NCI-H345 treated with DMSO at 0.1 percent for 48 hours (cell line): Measurements from ENCODE around the gene TMEM181.
"Not testable (repeated sequence)": the region's sequence is repeated elsewhere in the genome, so short reads cannot be mapped to it uniquely, and the experiment has no call there.

Experiments used
- DNase-seq: peaks from one replicate; lab custom pipeline; 2025; ENCODE audit not compliant: unreplicated experiment; lab: John Stamatoyannopoulos, UW

The TMEM181 gene

GRCh38 chr6:158593670-158594069 lies 33.8 kb downstream of the TMEM181 start:
- DNase-seq, result no peak

GRCh38 chr6:158595223-158595622 lies 35.3 kb downstream of the TMEM181 start:
- DNase-seq, result no peak

DNA sequence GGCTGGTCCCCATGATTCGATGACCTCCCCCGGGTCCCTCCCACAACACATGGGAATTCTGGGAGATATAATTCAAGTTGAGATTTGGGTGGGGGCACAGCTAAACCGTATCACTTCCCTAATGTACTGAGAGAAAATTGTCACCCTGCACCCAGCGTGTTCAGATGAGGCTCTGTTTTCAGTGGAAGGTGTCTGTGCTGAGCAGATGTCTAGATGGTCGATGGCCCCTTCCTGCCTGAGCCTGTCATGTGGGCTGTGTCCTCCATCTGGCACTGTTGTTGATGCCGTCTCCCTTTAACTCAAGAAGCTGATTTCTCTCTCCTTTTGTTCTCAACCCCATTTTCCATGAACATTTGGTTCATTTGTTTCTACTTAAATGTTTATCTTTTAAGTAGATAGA lies 37.0 kb downstream of the TMEM181 start:
- DNase-seq, result no peak

DNA sequence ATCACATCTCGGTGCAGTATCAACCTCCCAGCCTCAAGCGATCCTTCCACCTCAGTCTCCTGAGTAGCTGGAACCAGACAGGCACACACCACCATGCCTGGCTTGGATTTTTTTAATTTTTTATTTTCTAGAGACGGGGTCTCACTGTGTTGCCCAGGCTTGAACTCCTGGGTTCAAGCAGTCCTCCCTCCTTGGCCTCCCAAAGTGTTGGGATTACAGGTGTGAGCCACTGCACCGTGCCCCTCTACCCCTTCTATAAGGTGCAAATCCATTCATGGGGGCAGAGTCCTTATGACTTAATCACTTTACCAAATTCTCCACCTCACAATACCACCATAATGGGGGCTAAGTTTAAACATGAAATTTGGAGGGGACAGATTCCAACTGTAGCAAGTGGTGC lies 37.7 kb downstream of the TMEM181 start:
- DNase-seq, result no peak

DNA sequence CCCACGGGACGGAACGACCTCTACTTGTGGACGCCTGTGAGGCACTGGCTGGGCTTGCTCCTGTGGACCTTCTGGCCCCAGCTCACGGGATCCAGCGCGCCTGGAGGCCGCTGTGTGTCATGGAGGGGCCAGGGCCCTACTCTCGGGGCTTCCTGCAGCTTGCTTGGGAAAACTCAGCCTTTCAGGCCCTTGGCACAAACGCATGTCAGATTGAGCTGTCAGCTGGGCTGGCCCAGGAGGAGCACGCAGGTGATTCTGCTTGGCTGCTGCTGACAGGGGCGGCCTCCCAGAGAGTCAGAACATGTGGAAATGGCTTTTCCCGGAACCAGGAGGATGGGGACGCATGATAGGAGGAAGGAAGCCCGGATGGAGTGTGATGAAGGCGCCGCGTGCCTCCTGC lies 39.7 kb downstream of the TMEM181 start:
- DNase-seq, result no peak

DNA sequence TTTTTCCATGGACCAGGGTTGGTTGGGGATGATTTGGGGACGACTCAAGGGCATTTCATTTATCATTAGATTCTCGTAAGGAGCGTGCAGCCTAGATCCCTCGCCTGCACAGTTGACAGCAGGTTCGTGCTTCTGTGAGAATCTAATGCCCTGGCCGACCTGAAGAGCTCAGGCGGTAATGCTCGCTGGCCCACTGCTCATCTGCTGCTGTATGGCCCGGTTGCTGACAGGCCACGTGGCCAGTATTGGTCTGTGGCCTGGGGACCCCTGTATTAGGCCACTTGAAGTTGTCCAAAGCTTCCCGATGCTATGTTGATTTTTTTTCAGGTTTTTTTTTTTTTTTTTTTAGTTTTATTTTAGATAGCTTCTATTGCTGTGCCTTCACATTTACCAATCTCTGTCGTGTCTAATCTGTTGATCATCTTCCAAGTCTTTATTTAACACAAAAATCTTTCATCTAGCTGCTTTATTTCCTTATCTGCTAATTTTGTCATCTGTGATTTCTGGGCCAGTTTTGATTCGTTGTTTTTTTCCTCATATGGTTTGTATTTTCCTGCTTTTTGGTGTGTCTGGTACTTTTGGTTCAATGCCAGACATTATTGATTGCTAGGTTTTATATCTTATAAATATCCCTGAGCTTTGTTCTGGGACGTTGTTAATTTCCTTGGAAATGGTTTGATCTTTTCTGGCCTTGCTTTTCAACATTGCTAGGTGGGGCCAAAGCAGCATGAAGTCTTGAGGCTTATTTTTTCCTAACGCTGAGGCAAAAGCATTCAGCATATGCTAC lies 43.6 kb downstream of the TMEM181 start:
- DNase-seq, result no peak

GRCh38 chr6:158604048-158604406 lies 44.1 kb downstream of the TMEM181 start:
- DNase-seq, result no peak

- peak; percentile 44 for DNase-seq
Measured at GRCh38 chr6:158605266-158605878, 45.5 kb downstream of the TMEM181 start.

- not testable (repeated sequence) for DNase-seq
Measured at GRCh38 chr6:158606011-158606410, 46.1 kb downstream of the TMEM181 start.

DNA sequence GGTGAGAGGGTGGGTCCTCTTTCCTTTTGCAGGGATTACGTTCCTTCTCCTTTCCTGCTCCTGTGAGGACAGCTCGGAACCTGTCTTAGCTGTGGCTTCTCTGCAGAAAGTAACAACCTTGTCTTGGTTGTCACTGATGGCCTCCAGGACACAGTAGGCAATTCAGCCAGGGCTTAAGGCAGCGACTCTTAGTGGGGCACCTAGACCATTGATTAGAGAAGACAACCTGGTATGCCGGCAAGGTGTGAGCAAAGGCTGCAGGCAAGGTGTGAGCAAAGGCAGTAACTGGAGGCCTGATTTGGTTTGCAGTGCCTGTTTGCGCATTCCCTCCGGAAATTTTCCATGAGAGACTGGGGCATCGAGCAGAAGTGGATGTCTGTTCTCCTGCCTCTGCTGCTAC lies 47.0 kb downstream of the TMEM181 start:
- DNase-seq, result no peak

GRCh38 chr6:158607411-158608170 lies 47.7 kb downstream of the TMEM181 start:
- DNase-seq, result no peak

- no peak for DNase-seq
Measured at GRCh38 chr6:158608221-158608620, 48.3 kb downstream of the TMEM181 start.

GRCh38 chr6:158609455-158610155 lies 49.7 kb downstream of the TMEM181 start:
- DNase-seq, result no peak

GRCh38 chr6:158610319-158610968 lies 50.6 kb downstream of the TMEM181 start:
- no peak for DNase-seq

DNA sequence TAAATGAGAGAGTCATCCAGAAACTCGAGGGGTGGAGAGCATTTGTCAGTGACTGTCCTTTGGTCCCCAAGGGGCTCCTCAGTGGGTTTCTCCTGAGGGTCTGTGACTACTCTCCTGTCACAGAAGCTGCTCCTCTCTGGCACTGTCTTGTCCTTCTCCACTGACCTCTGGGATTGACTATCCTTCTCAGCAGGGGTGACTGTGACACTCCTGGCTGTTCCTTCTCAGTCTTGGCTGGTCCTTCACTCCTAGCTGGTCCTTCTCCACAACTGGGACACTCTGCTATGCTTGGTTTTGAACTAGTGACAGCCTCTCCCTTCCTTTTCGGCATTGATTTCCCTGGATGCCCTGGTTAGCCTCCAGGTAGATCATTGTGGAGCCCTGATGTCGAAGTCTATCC lies 51.1 kb downstream of the TMEM181 start:
- no peak for DNase-seq

DNA sequence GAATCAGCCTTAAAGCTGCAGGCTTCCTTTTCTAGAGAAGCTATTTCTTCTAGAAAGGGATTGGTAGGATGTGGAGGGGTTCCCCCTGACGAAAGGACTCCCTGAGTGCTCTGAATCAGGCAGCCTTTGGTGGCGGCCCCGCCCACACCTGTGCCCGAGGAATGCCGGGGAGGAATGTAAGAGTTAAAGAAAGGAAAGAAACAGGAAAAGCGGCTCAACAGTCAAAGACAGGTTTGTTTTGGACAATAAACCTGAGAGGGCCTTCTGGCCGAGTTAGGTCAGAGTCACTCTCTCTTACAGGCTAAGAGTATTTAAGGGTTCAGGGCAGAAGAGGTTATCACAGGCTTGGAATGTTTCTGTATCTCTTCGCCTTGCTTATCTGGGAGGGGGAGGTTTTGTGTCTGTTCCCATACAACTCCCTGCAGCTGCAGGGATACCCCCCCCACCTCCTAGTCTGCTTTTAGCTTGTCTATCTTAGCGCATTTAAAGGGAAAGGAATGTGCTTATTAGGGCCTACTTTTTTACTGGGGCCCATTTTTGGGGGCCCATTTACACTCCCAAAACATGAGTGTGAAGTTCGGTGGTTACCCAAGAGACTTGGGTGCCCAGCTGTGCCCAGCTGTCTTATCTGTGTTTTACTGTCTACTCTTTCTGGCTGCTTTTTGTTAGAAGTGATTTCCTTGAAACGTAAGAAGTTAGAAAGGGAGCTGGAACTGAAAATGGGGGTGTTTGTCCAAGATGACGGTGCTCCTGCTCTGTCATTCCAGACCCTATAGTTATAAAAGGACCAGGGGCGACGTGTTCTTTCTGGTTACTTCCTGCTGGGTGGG lies 51.9 kb downstream of the TMEM181 start:
- no peak for DNase-seq

DNA sequence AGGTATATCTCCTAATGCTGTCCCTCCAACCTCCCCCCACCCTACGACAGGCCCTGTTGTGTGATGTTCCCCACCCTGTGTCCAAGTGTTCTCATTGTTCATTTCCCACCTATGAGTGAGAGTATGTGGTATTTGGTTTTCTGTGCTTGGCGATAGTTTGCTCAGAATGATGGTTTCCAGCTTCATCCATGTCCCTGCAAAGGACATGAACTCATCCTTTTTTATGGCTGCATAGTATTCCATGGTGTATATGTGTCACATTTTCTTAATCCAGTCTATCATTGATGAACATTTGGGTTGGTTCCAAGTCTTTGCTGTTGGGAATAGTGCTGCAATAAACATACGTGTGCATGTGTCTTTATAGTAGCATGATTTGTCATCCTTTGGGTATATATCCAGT lies 54.7 kb downstream of the TMEM181 start:
- DNase-seq, result not testable (repeated sequence)

DNA sequence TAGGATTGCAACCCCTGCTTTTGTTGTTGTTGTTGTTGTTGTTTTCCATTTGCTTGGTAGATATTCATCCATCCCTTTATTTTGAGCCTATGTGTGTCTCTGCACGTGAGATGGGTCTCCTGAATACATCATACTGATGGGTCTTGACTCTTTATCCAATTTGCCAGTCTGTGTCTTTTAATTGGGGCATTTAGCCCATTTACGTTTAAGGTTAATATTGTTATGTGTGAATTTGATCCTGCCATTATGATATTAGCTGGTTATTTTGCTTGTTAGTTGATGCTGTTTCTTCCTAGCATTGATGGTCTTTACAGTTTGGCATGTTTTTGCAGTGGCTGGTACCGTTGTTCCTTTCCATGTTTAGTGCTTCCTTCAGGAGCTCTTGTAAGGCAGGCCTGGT lies 58.4 kb downstream of the TMEM181 start:
- DNase-seq, result not testable (repeated sequence)

DNA sequence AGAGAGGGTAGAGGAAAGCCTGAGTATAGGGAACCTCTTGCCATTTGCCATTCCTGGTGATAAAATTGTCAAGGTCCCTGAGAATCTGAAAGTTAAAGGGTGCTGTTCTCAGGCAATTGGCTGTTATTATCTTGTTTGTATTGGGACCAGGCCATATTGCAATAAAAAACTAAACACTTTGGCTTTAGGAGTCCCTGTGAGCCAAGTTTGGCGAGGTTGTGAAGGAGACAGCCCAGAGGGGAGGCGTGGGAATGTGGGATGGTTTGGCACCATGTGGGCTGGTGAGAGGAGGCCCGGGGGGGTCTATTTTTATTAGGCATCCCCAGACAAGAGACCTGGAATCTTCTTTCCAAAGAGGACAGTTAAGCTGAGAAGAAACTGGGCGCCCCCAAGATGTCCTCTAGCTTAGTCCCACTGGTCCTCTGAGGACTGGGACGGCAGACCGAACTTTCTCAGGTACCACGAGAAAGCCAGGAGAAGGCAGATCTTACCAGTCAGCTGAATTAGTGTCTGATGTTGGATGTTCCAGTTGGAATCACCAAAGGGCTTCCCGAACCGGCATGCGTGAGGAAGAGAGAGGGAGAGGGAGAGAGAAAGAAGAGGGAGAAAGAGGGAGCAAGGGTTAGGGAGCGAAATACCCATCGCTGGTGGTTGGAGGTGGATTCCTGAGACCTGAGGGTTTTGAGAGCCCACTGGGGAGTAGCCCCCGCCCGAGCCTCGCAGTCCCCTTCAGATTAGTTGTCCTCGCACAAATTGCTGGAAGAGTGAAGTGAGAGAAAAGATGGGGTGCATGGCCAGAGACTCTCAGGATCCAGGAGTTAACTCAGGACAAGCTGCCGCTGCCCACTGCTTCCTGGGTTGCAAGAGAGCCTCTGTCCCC lies 60.3 kb downstream of the TMEM181 start:
- no peak for DNase-seq
